HT-29 (cell line): ENCODE results near the gene CAMTA1. TPM values are rescaled to one million over a fixed set of nuclear protein-coding genes. Genes with fewer than 3 reads are reported as not detected.
"Not testable (repeated sequence)": the region's sequence is repeated elsewhere in the genome, so short reads cannot be mapped to it uniquely, and the experiment has no call there.

ENCODE experiments used
- DNase-seq: peaks from one replicate; pipeline ENCODE4 v3.0.0-alpha.2; 2015; ENCODE audit warnings: low spot score
- total RNA-seq: library from RNA; depleted of rRNA; stranded (reverse); fragments of >200 nt; shearing (Covaris generic); gene quantifications from 2 replicates; pipeline ENCODE4 v1.2.3, GENCODE V29; 2014

Gene CAMTA1
- total RNA-seq, 1 experiment from 2014 or later, result 62.2 TPM

- no peak for DNase-seq
Measured at GRCh38 chr1:7761103-7761502, 975.8 kb downstream of the CAMTA1 start.

DNA sequence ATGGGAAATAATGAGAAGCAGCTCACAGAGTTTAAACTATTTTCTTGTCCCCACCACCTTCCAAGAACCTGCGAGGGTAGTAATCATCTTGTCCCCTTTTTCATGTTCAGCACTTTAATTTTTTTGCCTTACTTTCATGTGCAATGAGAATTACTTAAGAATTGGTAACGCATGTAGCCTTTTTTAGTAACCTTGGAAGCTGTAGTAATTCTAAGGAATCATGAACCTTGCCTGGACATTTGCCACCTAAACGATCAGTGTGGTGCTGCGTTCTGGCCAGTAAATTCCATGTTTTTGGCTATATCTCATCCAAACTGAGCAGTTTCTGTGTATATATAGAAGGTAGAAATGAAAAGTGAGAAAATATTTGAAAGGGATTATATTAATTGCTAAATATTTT, 981.9 kb downstream of the CAMTA1 start:
- no peak for DNase-seq

GRCh38 chr1:7768583-7768982, 983.3 kb downstream of the CAMTA1 start:
- DNase-seq, result no peak

DNA sequence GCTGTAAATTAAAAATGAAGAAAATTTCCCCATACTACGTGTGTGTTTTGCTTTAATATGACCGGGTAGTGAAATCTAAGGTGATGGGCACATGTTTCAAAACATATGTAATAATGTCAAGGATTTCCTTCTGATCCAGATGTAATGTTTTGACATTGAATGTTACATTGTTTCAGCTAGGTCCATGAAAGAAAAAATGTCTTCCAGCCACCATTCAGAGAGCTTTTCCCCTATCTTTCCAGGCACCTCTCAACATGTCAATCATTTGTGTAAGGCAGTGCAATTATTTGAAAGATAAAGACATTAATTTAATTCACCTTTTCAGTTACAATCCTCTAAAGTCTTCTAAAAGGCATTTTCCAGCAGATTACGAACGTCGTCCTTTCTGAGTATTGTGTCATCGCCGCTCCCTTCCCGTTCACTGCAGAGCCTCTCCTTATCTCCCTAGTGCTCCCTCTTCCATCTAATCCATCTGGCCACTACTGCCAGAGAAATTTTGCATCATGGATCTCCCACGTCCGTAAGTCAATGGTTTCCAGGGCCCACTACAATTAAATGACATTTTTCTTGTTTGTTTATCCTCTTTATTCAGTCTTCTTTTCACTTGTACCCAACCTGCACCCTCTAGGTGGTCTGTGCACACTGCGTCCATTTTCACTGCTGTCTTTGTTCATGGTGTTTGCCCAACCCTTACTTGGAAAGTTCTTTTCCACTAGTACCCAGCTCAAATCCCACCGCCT, 984.6 kb downstream of the CAMTA1 start:
- DNase-seq, result no peak

DNA sequence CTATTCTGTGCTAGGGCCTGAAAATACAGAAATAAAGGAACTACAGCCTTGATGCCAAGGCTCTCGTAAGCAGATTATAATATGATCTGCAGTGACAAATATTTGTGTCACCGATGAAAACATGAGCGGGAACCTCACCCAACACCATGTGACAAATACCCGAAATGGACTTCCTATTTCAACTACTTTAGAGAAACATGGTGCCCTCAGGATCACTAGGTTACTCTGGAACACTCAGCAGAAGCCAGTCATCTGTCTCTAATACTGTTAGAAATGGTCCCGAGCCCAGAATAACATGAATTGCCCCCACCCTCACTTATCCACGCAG, 985.4 kb downstream of the CAMTA1 start:
- no peak for DNase-seq

- DNase-seq, result peak; percentile 73
Measured at GRCh38 chr1:7770997-7771822, 986.0 kb downstream of the CAMTA1 start, which contains the start of gene VAMP3. Gene VAMP3, plus strand, starts transcription at chr1:7771296. Its CDS starts 88 bp downstream, at chr1:7771384.

GRCh38 chr1:7771823-7772299, 986.6 kb downstream of the CAMTA1 start:
- peak; percentile 30 for DNase-seq

GRCh38 chr1:7777591-7777990, 992.3 kb downstream of the CAMTA1 start:
- DNase-seq, result no peak

DNA sequence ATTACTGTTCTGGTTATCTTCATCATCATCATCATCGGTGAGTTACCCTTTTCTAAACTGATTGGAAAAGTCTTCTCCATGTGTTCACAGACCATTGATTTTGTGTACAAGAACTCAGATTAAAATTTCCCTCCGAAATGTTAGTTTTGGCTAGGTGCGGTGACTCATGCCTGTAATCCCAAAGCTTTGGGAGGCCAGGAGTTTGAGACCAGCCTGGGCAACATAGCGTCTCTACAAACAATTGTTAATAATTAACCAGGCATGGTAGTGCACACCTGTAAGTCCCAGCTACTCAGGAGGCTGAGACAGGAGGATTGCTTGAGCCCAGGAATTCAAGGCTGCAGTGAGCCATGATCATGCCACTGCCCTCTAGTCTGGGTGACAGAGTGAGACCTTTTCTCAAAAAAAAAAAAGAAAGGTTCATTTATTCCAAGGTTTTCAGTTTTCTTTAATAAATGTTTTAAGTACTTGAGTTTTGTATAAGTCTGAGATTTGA, 992.9 kb downstream of the CAMTA1 start:
- no peak for DNase-seq

GRCh38 chr1:7780976-7781375, 995.7 kb downstream of the CAMTA1 start:
- no peak for DNase-seq

- no peak for DNase-seq
Measured at GRCh38 chr1:7781501-7781900, 996.2 kb downstream of the CAMTA1 start.

DNA sequence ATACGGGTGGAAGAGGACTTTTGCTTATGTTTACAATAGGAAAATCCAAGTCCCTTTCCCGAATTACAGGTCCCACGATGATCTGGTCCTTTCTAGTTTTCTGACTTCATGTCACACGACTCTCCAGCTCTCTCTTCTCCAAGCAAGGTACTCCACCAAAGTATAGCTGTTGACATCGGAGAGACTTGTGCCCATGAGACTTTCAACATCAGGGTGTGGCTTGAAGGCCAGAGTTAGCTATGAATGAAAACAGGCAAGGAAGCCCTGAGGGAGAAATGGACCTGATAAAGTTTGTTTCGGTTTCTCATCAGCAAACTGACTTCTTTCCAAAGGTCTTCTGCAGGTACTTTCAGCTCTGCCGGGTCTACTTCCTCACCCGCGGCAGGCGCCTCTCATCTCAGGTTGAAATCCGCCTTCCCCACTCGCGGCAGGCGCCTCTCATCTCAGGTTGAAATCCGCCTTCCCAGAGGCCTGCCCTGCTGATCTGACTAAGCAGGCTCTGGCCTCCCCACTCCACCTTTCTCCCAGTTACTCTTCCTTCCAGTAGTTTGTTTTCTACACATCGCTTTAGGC, 996.8 kb downstream of the CAMTA1 start:
- DNase-seq, result peak; percentile 37

DNA sequence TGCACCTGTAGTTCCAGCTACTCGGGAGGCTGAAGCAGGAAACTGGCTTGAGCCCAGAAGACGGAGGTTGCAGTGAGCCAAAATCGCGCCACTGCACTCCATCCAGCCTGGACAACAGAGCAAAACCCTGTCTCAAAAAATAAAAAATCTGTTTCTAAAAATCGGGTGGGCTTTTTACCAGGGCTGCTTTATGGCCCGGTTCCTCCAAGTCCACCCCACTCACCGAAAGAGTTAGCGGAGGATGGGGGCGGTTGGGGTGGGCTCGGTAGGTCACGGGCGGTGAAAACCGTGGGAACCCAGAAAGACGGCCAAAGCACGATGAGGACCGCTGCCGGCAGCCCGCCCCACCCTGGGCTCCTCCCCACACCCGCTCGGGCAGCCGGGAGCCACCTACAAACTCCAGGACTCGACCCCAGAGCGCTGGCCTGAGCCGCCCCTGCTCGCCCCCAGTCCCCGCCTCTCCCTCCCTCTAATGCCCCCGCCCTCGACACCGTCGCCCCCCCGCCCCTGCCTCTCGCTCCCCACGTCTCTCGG, 998.0 kb downstream of the CAMTA1 start:
- peak; percentile 48 for DNase-seq

- peak; percentile 97 for DNase-seq
Measured at GRCh38 chr1:7783826-7784491, 998.7 kb downstream of the CAMTA1 start, which contains the start of gene PER3. Gene PER3, plus strand, starts transcription at chr1:7784291. Its CDS starts 587 bp downstream, at chr1:7784878.

DNA sequence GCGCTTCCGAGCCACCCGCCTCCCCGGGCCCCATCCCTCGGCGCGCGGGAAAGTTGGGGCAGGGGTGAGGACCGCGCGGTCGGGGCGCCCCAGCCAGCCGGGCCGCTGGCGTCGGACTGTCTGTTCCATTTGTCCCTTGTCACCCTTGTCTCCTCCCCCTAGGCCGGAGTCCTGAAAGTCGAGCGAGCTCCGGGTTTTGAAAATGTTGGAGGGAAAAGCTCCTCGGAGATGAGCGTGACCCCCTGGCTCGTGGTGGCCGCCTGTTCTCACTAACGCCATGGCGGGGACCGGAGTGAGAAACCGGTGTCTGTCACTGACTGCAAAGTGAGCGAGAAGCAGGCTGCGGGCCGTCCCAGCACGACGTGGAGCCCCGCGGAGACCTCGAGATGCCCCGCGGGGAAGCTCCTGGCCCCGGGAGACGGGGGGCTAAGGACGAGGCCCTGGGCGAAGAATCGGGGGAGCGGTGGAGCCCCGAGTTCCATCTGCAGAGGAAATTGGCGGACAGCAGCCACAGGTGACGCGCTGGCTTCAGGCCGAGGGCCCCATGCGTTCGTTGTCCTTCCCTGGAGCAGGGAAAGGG, 999.3 kb downstream of the CAMTA1 start:
- DNase-seq, result no peak

DNA sequence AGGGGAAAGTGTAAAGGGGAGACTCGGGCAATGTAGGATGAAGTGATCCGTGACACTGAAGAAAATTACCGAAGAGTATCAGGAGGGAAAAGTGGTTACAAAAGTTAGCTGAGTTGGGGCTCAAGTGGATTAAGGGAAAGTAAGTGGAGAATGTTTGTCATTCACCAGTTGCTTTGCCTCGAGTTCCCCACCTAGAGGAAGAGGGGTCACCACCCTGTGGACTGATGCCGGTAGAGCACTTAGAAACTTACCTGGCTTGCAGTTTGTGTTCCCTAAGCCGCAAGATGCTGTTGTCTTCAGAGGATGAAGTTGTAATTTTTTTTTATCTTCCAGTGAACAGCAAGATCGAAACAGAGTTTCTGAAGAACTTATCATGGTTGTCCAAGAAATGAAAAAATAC, 999.9 kb downstream of the CAMTA1 start:
- DNase-seq, result no peak

DNA sequence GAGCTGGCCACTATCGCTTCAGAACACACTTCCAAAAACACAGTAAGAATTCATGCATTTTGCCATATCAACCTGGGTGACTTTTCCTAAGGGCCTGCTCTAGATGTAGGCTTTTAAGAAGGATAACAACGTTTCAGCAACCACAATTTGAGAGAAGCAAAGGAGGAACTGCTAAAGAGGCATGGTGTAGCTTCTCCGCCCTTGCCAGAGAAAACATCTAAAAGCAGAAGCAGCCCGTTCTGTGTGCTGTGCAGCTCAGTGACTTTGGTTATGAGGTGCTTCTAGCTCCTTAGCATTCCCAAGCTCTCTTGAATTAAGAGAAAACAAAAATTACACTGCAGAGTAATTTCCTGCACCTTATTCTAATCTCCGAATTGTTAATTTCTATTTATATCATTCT, 1001.5 kb downstream of the CAMTA1 start:
- DNase-seq, result no peak

GRCh38 chr1:7789828-7790227, 1004.6 kb downstream of the CAMTA1 start:
- DNase-seq, result no peak

GRCh38 chr1:7791027-7791426, 1005.8 kb downstream of the CAMTA1 start:
- not testable (repeated sequence) for DNase-seq

DNA sequence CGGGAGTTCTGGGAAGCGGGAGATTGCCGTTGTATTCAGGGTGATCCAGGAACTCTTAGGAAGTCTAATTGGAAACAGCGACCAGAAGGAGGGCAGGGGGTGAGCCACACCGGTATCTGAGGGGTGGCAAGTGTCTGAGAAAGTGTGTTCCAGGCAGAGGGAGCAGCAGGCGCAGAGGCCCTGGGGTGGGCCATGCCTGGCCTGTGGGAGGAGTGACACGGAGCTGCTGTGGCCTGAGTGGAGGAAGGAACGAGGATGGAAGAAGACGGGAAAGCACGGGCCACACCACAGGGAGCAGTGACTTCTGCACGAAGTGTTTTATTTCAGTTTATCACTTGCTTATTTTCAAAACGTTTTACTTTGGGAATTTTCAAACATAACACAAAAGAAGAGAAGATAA, 1010.2 kb downstream of the CAMTA1 start:
- DNase-seq, result no peak

- DNase-seq, result no peak
Measured at GRCh38 chr1:7805460-7805859, 1020.2 kb downstream of the CAMTA1 start.
